Islet precursor cell (in vitro differentiated cells): ENCODE measurements around the gene TDRD10.
A peak's percentile ranks its signal among the peaks of the same experiment; 100 is the strongest.
"Not testable (repeated sequence)": the region's sequence is repeated elsewhere in the genome, so short reads cannot be mapped to it uniquely, and the experiment has no call there.

Experiments
- DNase-seq: peaks from one replicate; pipeline ENCODE4 v3.0.0-alpha.2; 2018

The TDRD10 gene

GRCh38 chr1:154520333-154520732 lies 18.3 kb downstream of the TDRD10 start:
- no peak for DNase-seq

- DNase-seq, result no peak
Observed at GRCh38 chr1:154521695-154522094, 19.7 kb downstream of the TDRD10 start.

DNA sequence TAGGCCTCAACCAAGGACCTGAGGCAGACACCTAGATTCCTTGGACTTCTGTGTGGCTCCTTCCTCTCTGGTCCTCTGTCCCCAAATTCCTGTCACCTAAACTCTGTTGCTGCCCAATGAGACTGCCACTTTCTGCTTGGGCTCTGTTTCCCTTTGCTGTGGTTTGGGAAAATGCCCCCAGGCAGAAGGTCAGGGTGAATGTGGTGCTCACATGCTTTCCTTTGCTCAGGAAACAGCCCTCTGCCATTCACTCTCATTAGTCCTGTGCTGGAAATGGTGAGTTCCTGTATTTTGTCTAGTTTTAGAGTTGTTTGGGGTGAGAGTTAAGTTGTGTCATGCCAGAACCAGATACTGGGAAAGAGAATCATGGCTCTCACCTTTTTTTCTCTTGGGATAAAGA lies 22.9 kb downstream of the TDRD10 start:
- peak; percentile 83 for DNase-seq

DNA sequence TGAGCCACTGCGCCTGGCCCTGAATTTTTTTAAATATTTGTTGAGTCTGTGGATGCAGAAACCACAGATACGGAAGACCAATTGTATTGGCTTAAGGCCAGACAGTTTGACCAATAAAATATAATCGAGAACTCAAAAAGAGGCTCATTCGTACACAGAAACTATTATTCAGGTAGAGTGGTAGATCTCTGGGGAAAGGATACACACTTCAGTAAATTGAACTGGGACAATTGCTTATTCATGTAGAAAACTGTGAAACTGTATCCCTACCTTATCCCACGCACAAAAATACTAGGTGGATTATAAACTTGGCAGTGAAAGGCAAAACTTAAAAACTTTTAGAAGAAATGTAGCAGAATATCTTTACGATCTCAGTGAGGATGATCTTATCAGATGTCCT lies 25.2 kb downstream of the TDRD10 start:
- DNase-seq, result no peak

- DNase-seq, result no peak
Observed at GRCh38 chr1:154529308-154529707, 27.3 kb downstream of the TDRD10 start.

DNA sequence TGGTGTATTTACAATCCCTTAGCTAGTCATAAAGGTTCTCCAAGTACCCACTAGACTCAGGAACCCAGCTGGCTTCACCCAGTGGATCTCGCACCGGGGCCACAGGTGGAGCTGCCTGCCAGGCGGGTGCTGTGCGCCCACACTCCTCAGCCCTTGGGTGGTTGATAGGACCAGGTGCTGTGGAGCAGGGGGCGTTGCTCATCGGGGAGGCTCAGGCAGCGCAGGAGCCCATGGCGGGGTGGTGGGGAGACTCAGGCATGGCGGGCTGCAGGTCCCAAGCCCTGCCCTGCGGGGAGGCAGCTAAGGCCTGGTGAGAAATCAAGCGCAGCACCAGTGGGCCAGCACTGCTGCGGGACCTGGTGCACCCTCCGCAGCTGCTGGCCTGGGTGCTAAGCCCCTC lies 29.9 kb downstream of the TDRD10 start:
- DNase-seq, result not testable (repeated sequence)

DNA sequence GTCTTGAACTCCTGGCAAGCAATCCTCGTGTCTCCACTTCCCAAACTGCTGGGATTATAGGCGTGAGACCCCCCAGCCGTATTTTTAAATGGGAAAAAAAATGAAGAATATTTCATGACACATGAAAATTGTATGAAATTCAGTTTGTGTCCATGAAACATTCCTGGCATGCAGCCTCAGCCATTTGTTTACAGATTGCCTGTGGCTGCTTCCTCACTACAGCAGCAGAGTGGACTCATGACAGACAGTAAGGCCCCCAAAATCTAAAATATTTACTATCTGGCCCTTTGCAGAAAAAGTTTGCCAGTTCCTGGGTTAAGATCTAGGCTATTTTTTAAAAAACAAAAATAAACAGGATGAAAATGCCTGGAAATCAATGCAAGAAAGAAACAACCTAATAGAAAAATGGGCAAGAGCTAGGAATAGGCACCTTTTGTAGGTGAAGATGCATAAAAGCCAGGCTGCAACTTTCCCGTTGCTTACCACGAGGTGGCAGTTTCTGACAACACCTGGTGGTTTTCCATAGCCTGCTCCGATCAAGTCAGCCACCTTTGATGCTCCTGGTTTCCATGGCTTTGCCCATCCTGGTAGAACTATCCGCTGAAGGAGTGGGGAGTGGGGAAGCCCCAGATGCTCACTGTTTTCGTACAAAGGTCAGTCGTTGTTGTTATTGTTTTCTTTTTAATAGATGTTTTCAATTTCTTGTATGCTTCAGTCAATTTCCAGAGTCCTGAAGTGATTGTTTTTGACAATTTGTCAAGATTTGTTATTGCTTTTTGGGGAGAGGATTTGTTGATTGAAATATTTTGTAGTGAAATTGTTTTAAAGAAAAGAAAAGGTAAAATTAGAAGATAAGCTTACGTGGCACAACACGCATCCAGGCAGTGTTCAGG lies 32.2 kb downstream of the TDRD10 start:
- DNase-seq, result peak; percentile 74

- no peak for DNase-seq
Observed at GRCh38 chr1:154536570-154536969, 34.6 kb downstream of the TDRD10 start.

GRCh38 chr1:154539486-154540483 lies 37.8 kb downstream of the TDRD10 start:
- DNase-seq, result no peak

- DNase-seq, result no peak
Observed at GRCh38 chr1:154541231-154541630, 39.2 kb downstream of the TDRD10 start.

DNA sequence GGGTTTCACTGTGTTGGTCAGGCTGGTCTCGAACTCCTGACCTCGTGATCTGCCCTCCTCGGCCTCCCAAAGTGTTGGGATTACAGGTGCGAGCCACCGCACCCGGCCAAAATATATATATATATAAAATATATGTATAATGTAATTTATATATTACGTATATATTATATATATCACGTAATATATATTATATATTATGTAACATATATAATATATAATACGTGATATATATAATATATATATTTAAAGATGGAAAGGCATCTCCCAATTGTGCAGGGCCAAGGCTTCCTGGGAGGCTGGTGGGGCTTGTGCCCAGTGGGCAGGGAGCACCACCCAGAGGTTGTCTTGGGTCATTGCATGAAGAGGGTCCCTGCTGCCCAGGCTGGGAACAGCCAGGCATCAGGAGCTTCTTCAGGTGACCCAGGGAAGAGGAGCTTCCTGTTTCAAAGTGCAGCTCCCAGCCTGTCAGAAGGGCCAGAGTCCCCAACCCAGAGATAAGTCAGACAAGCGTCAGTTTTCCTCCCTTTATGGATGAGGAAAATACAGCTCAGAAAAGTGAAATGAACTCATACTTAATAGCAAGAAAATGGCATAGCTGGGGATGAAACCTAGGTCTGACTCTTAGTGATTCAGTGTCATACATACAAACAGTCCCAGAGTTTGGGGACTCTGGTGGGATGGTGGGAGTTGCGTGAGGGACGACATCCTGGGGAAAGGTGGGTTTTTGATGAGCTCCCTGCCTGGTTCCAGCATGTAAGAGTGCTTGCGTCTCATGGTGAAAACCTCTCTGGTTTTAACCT lies 44.4 kb downstream of the TDRD10 start:
- DNase-seq, result peak; percentile 89

DNA sequence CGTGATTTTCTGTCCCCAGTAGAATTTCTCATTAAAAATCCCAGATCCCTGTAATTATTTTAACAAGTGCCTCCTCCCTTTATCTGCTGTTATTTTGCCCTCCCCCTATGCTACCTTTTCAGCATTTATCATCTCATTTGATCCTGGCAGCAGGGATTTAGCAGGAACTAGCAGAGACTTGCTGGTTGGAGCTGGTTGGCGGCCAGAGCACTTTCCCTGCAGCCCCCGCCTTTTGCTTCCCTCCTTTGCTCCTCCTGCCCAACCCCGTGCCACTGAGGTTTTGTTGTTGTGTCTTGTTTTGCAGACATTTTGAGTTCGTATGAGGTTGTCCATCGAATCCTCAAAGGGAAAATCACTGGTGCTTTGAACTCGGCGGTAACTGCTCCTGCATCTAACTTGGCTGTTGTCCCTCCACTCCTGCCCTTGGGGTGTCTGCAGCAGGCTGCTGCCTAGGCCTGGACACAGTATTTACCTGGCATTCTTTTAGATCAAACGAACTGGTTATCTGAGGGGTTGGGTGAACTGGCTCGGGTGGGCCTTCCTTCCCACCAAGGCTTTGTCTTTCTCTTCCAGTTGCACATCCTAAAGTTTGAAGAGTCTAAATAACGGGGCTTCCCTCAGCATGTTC lies 45.2 kb downstream of the TDRD10 start:
- no peak for DNase-seq

DNA sequence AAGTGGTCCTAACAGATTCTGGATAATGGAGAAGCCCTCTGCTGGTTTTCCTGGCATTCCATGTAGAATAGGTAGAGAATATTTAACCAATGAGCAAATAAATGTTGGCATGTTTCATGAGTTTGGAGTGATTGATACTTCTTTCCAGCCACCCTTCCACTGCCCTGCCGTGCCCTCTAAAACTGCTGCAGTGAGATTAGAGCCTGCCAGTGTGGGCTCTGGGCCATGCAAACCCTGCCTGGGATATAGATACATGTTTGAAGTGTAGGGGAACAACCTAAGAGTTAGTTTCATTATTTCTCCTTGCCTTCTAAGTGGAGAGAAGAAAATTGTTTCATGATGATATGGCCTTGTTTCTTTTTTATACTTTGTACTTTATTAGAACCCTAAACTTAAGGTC lies 46.0 kb downstream of the TDRD10 start:
- no peak for DNase-seq

DNA sequence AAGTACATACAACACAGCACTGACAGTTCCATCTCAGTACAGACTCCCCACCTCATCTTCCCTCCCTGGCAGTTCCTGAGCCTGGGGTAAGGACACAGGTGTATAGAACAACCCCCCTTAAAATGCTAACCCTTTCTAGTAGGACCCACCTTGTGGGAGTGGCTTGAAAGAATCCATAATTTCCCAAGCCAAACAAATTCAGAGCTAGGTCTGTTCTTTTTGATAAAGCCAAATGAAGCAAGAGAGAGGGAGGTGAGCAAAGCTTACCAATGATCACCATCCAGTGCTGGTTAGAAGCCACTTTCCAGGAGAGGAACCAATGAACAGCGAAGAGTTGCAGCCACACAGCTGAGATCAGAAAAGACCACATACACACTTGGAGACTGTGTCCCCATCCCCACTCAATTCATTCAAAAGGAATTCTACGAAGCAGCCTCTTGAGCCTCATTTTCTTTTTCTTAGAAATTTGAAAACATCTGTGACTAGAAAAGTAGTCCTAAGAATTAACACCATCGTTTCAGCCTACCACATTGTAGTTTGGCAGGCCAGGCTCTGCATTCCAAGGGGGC lies 47.3 kb downstream of the TDRD10 start:
- DNase-seq, result no peak

DNA sequence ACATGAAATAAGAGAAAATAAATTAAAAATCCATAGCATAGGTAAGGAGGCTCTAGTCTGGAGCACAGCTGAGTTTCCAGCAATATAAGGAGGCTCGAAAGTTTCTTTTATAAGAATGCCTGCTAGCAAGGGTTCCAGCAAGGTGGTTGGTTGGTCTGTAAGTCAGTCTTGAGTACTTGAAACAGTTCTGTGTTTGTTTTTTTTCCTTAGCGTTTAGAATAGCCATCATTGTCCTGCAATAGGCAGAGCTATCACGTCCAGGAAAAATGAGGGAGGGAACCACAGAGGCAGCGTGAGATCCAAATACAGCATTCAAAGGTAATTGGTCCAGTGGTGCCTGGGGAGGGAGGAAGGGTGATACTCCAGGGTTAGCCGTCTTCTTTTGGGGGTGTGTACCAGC lies 48.1 kb downstream of the TDRD10 start:
- peak; percentile 12 for DNase-seq

- DNase-seq, result no peak
Observed at GRCh38 chr1:154550657-154551056, 48.6 kb downstream of the TDRD10 start.

DNA sequence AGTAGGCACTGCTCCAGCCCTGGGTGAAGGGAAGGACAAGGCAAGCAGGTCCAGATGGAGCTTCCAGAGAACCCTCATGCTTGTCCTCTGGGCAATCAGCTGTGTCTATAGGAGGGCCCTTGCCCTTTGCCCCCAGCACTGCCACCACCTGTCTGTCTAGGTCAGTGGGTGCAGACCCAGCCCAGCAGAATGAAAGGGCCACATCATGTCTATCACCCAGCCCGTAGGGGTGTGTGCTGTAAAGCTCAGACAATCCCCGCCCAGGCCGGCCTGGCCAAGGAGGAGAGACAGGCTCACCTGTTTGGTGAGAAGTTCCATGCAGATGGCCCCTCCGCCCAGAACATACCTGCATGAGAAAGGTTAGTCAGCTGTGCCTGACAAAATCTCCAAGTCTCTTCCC lies 49.5 kb downstream of the TDRD10 start:
- no peak for DNase-seq

GRCh38 chr1:154552036-154552435 lies 50.0 kb downstream of the TDRD10 start:
- DNase-seq, result no peak

DNA sequence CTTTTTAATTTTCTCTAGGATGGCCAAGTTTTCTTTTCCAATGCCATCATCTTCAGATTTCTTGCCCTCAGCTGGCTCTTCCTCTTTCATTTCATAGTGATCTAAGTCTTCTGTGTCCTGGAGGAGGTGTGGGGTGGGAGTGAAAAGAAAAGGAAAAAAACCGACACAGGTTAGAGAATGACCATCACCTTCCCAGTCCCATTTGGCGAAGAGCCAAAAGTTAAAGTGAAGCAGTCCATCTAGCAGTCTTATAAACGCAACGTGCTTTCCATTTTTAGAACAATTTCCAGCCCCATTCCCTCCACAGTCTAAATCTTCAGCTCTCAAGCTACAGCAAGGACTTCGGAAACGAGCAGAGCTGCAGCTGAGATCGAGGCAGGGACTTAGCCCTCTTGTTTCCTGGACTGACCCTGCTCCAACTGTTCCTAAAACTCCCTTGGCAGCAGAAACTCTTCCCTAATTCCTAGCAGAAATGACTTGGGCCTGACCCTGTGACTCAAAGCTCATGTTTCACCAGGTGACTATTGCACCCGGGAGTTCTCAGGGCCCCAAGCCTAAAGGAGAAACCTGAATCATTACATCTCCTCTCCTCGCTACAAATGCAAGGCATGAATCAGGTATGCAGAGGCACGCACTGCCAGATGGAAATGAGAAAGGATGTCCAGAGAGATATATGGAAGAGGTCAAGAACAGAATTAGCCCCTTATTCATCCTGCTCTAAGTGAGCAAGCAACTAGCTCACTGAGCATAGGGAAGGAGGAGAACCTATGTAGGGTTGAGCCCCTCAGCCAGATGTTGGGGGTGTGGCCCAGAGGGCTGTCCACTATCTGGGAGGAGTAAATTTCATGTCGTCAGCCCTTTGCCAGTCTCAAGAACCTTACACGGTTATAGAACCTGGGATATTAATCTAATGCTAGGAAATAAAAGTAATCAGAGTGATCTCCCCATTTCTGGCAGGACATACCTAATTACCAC lies 51.3 kb downstream of the TDRD10 start:
- DNase-seq, result no peak

- peak; percentile 83 for DNase-seq
Observed at GRCh38 chr1:154556422-154556821, 54.4 kb downstream of the TDRD10 start.
